ENCODE results near the gene SKAP1.

GRCh38 chr17:48107137-48108055, 322.6 kb downstream of the SKAP1 start, which contains the start of gene SNX11:
- no peak for TF ChIP-seq NFE2L2 (IDR thresholded peaks at IDR 0.05; ENCODE audit: low read length)
- TF ChIP-seq, protein P1, sequence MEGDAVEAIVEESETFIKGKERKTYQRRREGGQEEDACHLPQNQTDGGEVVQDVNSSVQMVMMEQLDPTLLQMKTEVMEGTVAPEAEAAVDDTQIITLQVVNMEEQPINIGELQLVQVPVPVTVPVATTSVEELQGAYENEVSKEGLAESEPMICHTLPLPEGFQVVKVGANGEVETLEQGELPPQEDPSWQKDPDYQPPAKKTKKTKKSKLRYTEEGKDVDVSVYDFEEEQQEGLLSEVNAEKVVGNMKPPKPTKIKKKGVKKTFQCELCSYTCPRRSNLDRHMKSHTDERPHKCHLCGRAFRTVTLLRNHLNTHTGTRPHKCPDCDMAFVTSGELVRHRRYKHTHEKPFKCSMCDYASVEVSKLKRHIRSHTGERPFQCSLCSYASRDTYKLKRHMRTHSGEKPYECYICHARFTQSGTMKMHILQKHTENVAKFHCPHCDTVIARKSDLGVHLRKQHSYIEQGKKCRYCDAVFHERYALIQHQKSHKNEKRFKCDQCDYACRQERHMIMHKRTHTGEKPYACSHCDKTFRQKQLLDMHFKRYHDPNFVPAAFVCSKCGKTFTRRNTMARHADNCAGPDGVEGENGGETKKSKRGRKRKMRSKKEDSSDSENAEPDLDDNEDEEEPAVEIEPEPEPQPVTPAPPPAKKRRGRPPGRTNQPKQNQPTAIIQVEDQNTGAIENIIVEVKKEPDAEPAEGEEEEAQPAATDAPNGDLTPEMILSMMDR (CRISPR knock-in tag; IDR thresholded peaks at IDR 0.05), result peak; percentile 65

Data from HepG2 (cell line).